HG03378 (cell line): ENCODE measurements around the gene FAF2.
"Not testable (repeated sequence)": the region's sequence is repeated elsewhere in the genome, so short reads cannot be mapped to it uniquely, and the experiment has no call there.

Experiments used
- ATAC-seq: cut with Tn5 transposase; IDR thresholded peaks from one replicate; pipeline ENCODE4 v1.9.1; 2021; ENCODE audit warnings: mild to moderate bottlenecking, moderate library complexity; ENCODE audit not compliant: unreplicated experiment

The FAF2 gene

GRCh38 chr5:176416965-176417364, 31.2 kb upstream of the FAF2 start:
- ATAC-seq = no peak

DNA sequence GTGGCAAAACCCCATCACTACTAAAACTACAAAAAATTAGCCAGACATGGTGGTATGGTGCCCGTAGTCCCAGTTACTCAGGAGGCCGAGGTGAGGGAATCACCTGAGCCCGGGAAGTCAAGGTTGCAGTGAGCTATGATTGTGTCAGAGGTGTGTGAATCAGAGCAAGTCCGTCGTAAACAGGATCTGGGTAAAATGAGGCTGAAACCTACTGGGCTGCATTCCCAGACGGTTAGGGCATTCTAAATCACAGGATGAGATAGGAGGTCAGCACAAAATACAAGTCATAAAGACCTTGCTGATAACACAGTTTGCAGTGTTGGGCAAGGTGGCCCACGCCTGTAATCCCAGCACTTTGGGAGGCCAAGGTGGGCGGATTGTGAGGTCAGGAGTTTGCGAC, 29.9 kb upstream of the FAF2 start:
- no peak for ATAC-seq

- no peak for ATAC-seq
These were observed 28.1 kb upstream of the FAF2 start for GRCh38 chr5:176420086-176420485.

DNA sequence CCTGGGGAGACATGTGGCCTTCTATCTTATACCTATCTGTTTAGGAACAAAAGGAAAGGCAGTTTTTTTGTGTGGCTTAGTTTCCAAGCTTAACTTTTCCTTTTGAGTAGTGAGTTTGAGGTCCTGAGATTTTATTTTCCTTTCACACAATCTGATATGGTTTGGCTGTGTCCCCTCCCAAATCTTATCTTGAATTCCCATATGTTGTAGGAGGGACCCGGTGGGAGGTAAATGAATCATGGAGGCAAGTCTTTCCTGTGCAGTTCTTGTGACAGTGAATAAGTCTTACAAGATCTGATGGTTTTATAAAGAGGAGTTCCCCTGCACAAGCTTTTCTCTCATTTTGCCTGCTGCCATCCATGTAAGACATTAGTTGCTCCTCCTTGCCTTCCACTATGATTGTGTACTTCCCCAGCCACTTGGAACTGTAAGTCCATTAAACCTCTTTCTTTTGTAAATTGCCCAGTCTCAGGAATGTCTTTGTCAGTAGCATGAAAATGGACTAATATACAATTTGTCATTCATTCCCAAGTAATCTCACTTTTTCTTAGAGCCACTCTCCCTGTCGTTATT, 27.1 kb upstream of the FAF2 start:
- no peak for ATAC-seq

DNA sequence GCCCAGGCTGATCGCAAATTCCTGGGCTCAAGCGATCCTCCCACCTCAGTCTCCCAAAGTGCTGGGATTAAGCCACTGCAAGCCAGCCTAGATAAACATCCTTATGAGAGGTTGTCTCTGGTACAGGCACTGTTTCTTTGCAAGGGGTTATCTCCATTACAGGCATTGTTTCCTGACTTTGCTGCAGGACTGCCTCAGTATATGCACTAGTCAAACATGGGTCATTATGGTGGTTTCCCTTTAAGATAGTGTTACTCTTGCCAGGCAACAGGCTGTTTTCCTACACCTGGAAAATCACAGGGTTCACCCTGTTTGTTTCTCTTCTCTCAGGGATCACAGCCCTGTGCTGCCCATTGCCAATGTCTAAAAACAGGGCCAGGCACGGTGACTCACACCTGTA, 24.0 kb upstream of the FAF2 start:
- ATAC-seq = no peak

GRCh38 chr5:176425138-176425537, 23.0 kb upstream of the FAF2 start:
- ATAC-seq = no peak

DNA sequence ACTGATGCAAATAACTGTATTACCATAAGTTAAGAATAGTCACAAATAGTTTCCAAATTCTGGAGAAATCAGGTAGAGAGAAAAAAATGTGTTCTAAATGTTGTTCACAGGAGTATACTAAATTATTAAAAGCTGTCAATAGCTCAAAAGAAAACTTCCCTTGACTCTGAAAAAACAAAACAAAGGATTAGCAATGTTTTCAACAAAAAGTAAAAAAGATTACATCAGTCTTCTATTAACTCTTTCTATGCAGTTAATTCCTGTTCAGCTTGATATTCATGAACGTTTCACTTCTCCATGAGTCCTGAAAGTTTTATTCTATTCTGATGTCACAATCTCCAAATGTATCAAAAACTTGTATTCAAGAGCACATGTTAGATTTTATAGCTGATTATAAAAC, 22.4 kb upstream of the FAF2 start:
- no peak for ATAC-seq

DNA sequence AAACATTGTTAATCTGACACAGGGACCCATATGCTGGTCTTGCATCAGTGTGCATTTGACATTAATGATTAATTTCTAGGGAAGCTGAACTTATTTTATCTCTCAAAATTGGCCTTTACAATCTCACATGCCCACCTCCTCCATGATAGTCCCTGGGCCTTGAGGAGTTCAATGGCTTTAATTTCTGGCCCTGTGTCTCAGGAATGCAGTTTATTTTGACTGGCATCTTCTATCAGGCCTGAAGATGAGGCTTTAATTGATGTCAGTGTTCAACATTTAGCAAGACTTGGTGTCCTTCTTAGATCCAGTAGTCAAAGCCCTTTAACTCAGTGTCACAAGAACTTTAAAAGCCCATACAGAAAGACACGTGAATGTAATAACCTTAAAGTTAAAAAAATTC, 21.3 kb upstream of the FAF2 start:
- no peak for ATAC-seq

DNA sequence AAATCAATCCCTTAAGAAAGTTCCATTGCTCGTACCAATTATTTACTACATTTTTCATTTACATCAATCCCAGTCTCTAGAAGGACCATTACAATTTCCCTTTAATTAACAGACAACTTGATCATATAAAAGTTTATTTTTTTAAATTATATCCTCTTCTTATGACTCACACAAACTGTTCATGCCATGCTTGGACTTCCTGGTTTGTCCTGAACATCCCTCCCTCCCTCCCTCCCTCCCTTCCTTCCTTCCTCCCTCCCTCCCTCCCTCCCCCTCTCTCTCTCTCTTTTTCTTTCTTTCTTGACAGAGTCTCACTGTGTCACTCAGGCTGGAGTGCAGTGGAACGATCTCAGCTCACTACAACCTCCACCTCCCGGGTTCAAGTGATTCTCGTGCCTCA, 20.2 kb upstream of the FAF2 start:
- ATAC-seq = no peak

GRCh38 chr5:176429972-176430371, 18.2 kb upstream of the FAF2 start:
- ATAC-seq = no peak

GRCh38 chr5:176432707-176433106, 15.5 kb upstream of the FAF2 start:
- ATAC-seq = no peak

- no peak for ATAC-seq
These were observed 11.5 kb upstream of the FAF2 start for GRCh38 chr5:176436656-176437055.

GRCh38 chr5:176438959-176439757, 9.0 kb upstream of the FAF2 start:
- no peak for ATAC-seq

DNA sequence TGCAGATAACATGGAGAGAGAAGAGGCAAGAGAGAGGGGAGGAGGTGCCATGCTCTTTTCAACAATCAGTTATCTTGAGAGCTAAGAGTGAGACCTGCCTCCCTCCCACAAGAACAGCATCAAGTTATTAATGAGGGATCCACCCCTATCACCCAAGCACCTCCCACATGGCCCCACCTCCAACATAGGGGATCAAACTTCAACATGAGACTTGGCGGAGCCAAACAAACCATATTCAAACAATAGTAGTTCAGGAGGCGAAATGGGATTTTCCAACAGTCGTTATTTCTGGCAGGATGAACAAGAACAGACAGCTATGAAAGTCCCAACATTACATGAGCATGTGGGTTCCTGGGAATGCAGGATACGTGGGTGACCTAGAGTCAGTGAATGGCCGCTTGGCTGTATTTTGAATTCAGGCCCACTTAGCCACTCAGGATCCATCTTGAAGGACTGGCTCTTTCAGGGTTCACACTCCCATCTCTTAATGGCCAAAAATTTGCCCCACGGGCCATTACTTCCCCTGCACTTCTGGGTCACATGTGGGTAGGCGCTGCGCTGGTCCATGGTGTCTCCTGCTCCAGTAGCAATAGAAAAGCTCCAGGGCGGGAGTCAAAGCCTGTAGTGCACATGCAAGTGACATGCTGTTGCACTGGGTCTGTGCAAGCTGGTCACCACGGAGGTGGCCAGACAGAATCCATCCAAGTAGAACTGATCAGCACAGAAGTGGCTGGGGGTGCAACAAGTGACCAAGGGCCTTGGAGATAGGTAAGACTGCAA, 7.1 kb upstream of the FAF2 start:
- no peak for ATAC-seq

GRCh38 chr5:176441921-176442323, 6.3 kb upstream of the FAF2 start:
- no peak for ATAC-seq

DNA sequence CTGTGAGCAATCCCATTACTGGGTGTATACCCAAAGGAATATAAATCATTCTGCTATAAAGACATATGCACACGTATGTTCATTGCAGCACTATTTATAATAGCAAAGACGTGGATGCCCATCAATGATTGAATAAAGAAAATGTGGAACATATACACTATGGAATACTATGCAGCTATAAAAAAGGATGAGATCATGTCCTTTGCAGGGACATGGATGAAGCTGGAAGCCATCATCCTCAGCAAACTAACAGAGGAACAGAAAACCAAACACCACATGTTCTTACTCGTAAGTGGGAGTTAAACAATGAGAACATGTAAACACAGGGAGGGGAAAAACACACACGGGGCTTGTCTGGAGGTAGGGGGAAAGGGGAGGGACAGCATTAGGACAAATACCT, 5.3 kb upstream of the FAF2 start:
- not testable (repeated sequence) for ATAC-seq

GRCh38 chr5:176444742-176445141, 3.4 kb upstream of the FAF2 start:
- no peak for ATAC-seq

GRCh38 chr5:176446028-176446665, 2.0 kb upstream of the FAF2 start:
- ATAC-seq = no peak

DNA sequence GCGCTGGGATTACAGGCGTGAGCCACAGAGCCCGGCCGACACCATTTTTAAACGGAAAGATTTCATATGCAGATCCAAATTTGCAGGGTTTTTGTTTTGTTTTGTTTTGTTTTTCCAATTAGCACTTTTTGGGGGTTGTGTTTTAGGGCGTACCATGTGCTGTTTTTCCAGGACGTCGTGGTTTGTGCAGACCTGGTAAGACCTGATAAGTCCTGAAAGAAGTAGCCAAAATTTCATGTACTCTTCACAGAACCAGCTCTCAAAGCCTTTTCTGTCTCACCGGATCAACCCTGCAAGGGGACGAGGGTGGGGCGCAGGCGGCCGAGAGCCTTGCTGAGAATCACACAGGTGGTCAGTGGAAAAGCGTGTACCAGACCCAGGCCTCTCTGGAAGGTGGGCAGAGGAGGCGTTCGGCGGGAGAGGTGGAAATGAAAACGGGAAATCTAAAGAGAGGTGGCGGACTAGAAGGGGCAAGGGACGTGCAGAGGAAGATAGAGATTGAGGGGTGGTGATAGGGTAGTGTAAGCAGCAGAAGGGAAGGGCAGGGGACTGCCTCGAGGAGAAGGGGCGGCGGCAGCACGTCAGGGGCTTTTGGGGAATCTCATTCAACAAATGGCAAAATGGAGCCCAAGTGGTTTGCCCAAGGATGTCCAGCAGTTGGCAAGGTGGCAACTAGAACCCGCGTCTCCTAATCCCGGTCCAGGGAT, 1.1 kb upstream of the FAF2 start:
- ATAC-seq = no peak

DNA sequence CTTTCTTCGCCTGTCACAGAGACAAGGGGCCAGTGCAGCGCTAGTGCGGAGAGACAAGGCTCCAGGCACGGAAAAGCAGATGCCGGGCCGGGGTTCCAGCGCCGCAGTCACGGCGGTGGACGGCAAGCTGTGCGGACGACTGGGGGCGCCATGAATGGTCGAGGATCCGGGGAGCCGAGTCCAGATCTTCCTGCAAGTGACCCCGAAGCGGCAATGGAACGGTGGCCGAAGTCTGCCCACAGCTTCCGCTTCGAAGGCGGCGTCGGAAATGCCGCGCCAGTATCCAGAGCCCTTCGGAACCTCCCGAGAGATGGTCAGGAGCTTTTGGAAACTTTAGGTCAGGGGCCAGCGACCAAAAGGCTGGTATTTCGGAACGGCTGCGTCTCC, 601 bp upstream of the FAF2 start:
- ATAC-seq = peak; percentile 1

- no peak for ATAC-seq
These were observed 1.9 kb downstream of the FAF2 start for GRCh38 chr5:176450077-176450476.
